ENCODE data around the gene ZSCAN20. TPM values are rescaled to one million over a fixed set of nuclear protein-coding genes. Genes with fewer than 3 reads are reported as not detected.
A peak's percentile ranks its signal among the peaks of the same experiment; 100 is the strongest.

The ZSCAN20 gene
- total and polyA plus RNA-seq, 9 of the 15 experiments (the other 6 are each of a cell fraction or from before 2014, with no cell fraction given), result 0.36 to 3.3 (median 2.0) TPM

DNA sequence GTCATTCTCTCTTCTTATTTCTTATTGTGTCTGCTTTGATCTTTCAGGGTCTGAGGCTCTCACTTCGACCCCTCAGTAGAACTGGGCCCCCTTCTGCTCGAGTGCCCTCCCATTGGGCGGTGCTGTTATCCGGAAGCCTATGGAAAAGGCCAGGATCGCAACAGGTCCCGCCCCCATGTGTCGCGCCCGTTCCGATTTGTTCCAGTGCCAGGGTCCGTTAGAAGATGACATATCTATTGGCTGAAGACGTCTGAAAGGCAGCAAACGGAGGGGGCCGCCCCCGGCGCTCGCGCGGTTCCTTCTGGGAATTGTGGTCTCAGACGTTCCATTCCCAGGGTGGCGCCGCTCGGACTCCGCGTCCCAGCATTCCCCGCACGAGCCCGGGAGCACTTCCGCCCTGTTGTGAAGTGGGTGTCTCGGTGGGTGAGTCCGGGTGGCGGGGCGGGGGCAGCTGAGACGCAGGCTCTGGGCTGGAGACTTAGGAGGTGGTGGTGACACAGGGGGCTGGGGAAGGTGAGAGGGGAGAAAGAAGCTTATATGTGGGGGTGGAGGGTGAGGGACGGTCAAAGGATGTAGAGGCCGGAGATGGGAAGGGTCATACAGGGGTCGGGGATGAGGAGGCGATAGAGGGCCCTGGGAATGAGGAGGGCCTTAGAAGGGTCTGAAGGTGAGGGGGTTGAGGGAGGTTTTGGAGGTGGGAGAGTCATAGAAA, at the start of gene ZSCAN20 (continued):
- TF ChIP-seq THRAP3 (IDR thresholded peaks at IDR 0.05; ENCODE audit: borderline replicate concordance), result no peak
- TF ChIP-seq, protein P1, sequence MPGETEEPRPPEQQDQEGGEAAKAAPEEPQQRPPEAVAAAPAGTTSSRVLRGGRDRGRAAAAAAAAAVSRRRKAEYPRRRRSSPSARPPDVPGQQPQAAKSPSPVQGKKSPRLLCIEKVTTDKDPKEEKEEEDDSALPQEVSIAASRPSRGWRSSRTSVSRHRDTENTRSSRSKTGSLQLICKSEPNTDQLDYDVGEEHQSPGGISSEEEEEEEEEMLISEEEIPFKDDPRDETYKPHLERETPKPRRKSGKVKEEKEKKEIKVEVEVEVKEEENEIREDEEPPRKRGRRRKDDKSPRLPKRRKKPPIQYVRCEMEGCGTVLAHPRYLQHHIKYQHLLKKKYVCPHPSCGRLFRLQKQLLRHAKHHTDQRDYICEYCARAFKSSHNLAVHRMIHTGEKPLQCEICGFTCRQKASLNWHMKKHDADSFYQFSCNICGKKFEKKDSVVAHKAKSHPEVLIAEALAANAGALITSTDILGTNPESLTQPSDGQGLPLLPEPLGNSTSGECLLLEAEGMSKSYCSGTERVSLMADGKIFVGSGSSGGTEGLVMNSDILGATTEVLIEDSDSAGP (CRISPR knock-in tag; IDR thresholded peaks at IDR 0.05), result no peak
- TF ChIP-seq RBM25 (IDR thresholded peaks at IDR 0.05; ENCODE audit: low read depth, low read length, severe bottlenecking), result peak; percentile 94
- TF ChIP-seq ZNF165 (CRISPR knock-in tag; IDR thresholded peaks at IDR 0.05; ENCODE audit: borderline replicate concordance), result no peak
- TF ChIP-seq ARID2 (IDR thresholded peaks at IDR 0.05), result no peak
- TF ChIP-seq NELFE (IDR thresholded peaks at IDR 0.05; ENCODE audit: insufficient read depth, insufficient read length), result no peak
- no peak for TF ChIP-seq ZNF561 (CRISPR knock-in tag; conservative IDR thresholded peaks at IDR 0.05)
- TF ChIP-seq ZNF253 (CRISPR knock-in tag; conservative IDR thresholded peaks at IDR 0.05), result no peak
- peak; percentile 58 for TF ChIP-seq CTBP1 (IDR thresholded peaks at IDR 0.05; ENCODE audit: borderline replicate concordance)
- 0 out of 2 replicates have a peak, but pooled peaks have one; percentile 19 for TF ChIP-seq MTA1 (IDR thresholded peaks at IDR 0.05; ENCODE audit: borderline replicate concordance)
- peak; percentile 44 for TF ChIP-seq TBP (optimal IDR thresholded peaks at IDR 0.05; ENCODE audit: low read depth, low read length)
- TF ChIP-seq RBM34 (IDR thresholded peaks at IDR 0.05; ENCODE audit: borderline replicate concordance, insufficient read depth, low read length), result no peak
- no peak for TF ChIP-seq ZBED1 (IDR thresholded peaks at IDR 0.05)
- TF ChIP-seq, protein P2, sequence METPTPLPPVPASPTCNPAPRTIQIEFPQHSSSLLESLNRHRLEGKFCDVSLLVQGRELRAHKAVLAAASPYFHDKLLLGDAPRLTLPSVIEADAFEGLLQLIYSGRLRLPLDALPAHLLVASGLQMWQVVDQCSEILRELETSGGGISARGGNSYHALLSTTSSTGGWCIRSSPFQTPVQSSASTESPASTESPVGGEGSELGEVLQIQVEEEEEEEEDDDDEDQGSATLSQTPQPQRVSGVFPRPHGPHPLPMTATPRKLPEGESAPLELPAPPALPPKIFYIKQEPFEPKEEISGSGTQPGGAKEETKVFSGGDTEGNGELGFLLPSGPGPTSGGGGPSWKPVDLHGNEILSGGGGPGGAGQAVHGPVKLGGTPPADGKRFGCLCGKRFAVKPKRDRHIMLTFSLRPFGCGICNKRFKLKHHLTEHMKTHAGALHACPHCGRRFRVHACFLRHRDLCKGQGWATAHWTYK (CRISPR knock-in tag; IDR thresholded peaks at IDR 0.05), result no peak
- TF ChIP-seq, protein P3, sequence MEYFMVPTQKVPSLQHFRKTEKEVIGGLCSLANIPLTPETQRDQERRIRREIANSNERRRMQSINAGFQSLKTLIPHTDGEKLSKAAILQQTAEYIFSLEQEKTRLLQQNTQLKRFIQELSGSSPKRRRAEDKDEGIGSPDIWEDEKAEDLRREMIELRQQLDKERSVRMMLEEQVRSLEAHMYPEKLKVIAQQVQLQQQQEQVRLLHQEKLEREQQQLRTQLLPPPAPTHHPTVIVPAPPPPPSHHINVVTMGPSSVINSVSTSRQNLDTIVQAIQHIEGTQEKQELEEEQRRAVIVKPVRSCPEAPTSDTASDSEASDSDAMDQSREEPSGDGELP (CRISPR knock-in tag; IDR thresholded peaks at IDR 0.05; ENCODE audit: borderline replicate concordance), result peak; percentile 77; the same call in 1 of the 2 replicates
- TF ChIP-seq, protein P4, sequence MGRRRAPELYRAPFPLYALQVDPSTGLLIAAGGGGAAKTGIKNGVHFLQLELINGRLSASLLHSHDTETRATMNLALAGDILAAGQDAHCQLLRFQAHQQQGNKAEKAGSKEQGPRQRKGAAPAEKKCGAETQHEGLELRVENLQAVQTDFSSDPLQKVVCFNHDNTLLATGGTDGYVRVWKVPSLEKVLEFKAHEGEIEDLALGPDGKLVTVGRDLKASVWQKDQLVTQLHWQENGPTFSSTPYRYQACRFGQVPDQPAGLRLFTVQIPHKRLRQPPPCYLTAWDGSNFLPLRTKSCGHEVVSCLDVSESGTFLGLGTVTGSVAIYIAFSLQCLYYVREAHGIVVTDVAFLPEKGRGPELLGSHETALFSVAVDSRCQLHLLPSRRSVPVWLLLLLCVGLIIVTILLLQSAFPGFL (CRISPR knock-in tag; IDR thresholded peaks at IDR 0.05), result no peak
- peak; percentile 64; the same call in 1 of the 2 replicates for TF ChIP-seq NFRKB (IDR thresholded peaks at IDR 0.05; ENCODE audit: low read depth)
- TF ChIP-seq RBM14 (IDR thresholded peaks at IDR 0.05; ENCODE audit: borderline replicate concordance, insufficient read depth, low read depth, low read length), result no peak
- TF ChIP-seq, protein P5, sequence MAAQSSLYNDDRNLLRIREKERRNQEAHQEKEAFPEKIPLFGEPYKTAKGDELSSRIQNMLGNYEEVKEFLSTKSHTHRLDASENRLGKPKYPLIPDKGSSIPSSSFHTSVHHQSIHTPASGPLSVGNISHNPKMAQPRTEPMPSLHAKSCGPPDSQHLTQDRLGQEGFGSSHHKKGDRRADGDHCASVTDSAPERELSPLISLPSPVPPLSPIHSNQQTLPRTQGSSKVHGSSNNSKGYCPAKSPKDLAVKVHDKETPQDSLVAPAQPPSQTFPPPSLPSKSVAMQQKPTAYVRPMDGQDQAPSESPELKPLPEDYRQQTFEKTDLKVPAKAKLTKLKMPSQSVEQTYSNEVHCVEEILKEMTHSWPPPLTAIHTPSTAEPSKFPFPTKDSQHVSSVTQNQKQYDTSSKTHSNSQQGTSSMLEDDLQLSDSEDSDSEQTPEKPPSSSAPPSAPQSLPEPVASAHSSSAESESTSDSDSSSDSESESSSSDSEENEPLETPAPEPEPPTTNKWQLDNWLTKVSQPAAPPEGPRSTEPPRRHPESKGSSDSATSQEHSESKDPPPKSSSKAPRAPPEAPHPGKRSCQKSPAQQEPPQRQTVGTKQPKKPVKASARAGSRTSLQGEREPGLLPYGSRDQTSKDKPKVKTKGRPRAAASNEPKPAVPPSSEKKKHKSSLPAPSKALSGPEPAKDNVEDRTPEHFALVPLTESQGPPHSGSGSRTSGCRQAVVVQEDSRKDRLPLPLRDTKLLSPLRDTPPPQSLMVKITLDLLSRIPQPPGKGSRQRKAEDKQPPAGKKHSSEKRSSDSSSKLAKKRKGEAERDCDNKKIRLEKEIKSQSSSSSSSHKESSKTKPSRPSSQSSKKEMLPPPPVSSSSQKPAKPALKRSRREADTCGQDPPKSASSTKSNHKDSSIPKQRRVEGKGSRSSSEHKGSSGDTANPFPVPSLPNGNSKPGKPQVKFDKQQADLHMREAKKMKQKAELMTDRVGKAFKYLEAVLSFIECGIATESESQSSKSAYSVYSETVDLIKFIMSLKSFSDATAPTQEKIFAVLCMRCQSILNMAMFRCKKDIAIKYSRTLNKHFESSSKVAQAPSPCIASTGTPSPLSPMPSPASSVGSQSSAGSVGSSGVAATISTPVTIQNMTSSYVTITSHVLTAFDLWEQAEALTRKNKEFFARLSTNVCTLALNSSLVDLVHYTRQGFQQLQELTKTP (IDR thresholded peaks at IDR 0.05; ENCODE audit: low read depth in 1 of 2, partially characterized antibody in 2 of 2), result peak; percentile 28 to 93

All from K562 (cell line).